A549 (cell line): Measurements from ENCODE around the gene ADCY6. TPM values are rescaled to one million over a fixed set of nuclear protein-coding genes. Genes with fewer than 3 reads are reported as not detected.

Experiments
- ATAC-seq, 2 experiments: fragments of 200-7000 bp in 1 of 2; fragments of >200 bp in 1 of 2; cut with Nextera tagmentation in 1 of 2; cut with Tn5 transposase in 1 of 2; 3 replicates each; pipeline versions ENCODE4 v1.8.0 to v1.9.1; 2018 to 2020; ENCODE audit warnings: mild to moderate bottlenecking in 1 of 2, moderate library complexity in 1 of 2
- CTCF ChIA-PET: fragments of 300-600 bp; sonication (Branson Sonifier 250); formaldehyde crosslinking; extraction: SDS; loops from one replicate; lab custom pipeline; 2021; ENCODE audit warnings: antibody characterized with exemption, inconsistent platforms; lab: Yijun Ruan, JAX
- POLR2A ChIA-PET: fragments of 350-600 bp; formaldehyde crosslinking; extraction: SDS; loops from one replicate; lab custom pipeline; 2021; ENCODE audit warnings: antibody characterized with exemption, inconsistent platforms; lab: Yijun Ruan, JAX
- DNase-seq, 2 experiments: peaks; one replicate each; pipeline versions ENCODE4 v3.0.0 to v3.0.0-alpha.2; 2011 to 2016; ENCODE audit warnings: low read depth in 1 of 2, low spot score in 1 of 2
- FAIRE-seq: peaks from 2 replicates; lab custom pipeline; 2011; peaks lifted over from hg19 to GRCh38; lab: Jason Lieb, UNC
- H3K27ac ChIP-seq, 2 experiments: fragments of >200 bp; sonication (Bioruptor Twin); formaldehyde crosslinking; 3 replicates each; pipeline ENCODE4 v1.5.1; 2016 to 2017
- H3K4me1 ChIP-seq: fragments of >200 bp; sonication (Bioruptor Twin); formaldehyde crosslinking; 3 replicates; pipeline ENCODE4 v1.6.1; 2016
- H3K4me2 ChIP-seq: fragments of >200 bp; sonication (Bioruptor Twin); formaldehyde crosslinking; 3 replicates; pipeline ENCODE4 v1.6.1; 2016
- H3K4me3 ChIP-seq: fragments of >200 bp; sonication (Bioruptor Twin); formaldehyde crosslinking; 3 replicates; pipeline ENCODE4 v1.5.1; 2016
- H3K9me3 ChIP-seq: fragments of >200 bp; sonication (Bioruptor Twin); formaldehyde crosslinking; 3 replicates; pipeline ENCODE4 v1.6.1; 2016
- CBX2 ChIP-seq: fragments of 200-600 bp; sonication (generic); IDR thresholded peaks from 2 replicates; pipeline ENCODE4 v1.6.1; 2016; ENCODE audit warnings: low read depth, mild to moderate bottlenecking, borderline replicate concordance
- CBX8 ChIP-seq: fragments of 200-600 bp; sonication (generic); IDR thresholded peaks from 2 replicates; pipeline ENCODE4 v1.6.1; 2016
- CHD2 ChIP-seq: fragments of 150-350 bp; IDR thresholded peaks from 2 replicates; pipeline ENCODE4 v1.6.1; 2014; ENCODE audit warnings: low read length; ENCODE audit not compliant: partially characterized antibody
- ESRRA ChIP-seq: fragments of 150-350 bp; IDR thresholded peaks from 2 replicates; pipeline ENCODE4 v1.6.1; 2014; ENCODE audit warnings: mild to moderate bottlenecking, low read length, borderline replicate concordance
- FOSB ChIP-seq: fragments of 250-450 bp; sonication (Bioruptor Pico); IDR thresholded peaks from 2 replicates; pipeline ENCODE4 v1.5.0; 2020; ENCODE audit warnings: mild to moderate bottlenecking, moderate library complexity
- FOSL2 ChIP-seq, 2 experiments: fragments of 450-650 bp in 1 of 2; fragments of >200 bp in 1 of 2; sonication (Bioruptor Twin) in 1 of 2; formaldehyde crosslinking; IDR thresholded peaks; 2 replicates each; pipeline versions ENCODE4 v1.5.0 to v1.6.1; 2016 to 2020; ENCODE audit warnings: mild to moderate bottlenecking in 1 of 2, moderate library complexity in 1 of 2
- HDAC2 ChIP-seq: fragments of 200-600 bp; sonication (generic); IDR thresholded peaks from 2 replicates; pipeline ENCODE4 v1.6.1; 2016
- HEYL ChIP-seq: fragments of 250-450 bp; sonication (Bioruptor Pico); IDR thresholded peaks from 2 replicates; pipeline ENCODE4 v1.8.0; 2021; ENCODE audit warnings: mild to moderate bottlenecking, moderate library complexity
- HOXB13 ChIP-seq: fragments of 250-450 bp; sonication (Bioruptor Pico); IDR thresholded peaks from 2 replicates; pipeline ENCODE4 v1.5.0; 2020; ENCODE audit warnings: low read depth, mild to moderate bottlenecking, moderate library complexity
- JUN ChIP-seq, 2 experiments: fragments of >200 bp; sonication (Bioruptor Twin); formaldehyde crosslinking; IDR thresholded peaks; 2 replicates in 1 of 2; 3 replicates in 1 of 2; pipeline ENCODE4 v1.6.1; 2016 to 2017
- KDM1A ChIP-seq: fragments of 200-600 bp; sonication (generic); IDR thresholded peaks from 2 replicates; pipeline ENCODE4 v1.6.1; 2016; ENCODE audit warnings: low read depth, mild to moderate bottlenecking
- MAFK ChIP-seq: fragments of 450-650 bp; IDR thresholded peaks from 2 replicates; pipeline ENCODE4 v1.6.1; 2014; ENCODE audit not compliant: partially characterized antibody
- MYC ChIP-seq: IDR thresholded peaks from 2 replicates; pipeline ENCODE4 v1.6.1; 2012; ENCODE audit warnings: mild to moderate bottlenecking, inconsistent platforms, low read length, improper control_type of control experiment, borderline replicate concordance
- NPAS2 ChIP-seq: fragments of 250-450 bp; sonication (Bioruptor Pico); IDR thresholded peaks from 2 replicates; pipeline ENCODE4 v1.8.0; 2022; ENCODE audit warnings: mild to moderate bottlenecking, moderate library complexity, borderline replicate concordance
- POLR2A ChIP-seq: IDR thresholded peaks from 2 replicates; pipeline ENCODE4 v1.6.1; 2012; ENCODE audit warnings: mild to moderate bottlenecking, low read length
- POLR2AphosphoS2 ChIP-seq: conservative IDR thresholded peaks from 2 replicates; pipeline ENCODE4 v1.6.1; 2012; ENCODE audit warnings: low read length, improper control_type of control experiment, inconsistent platforms
- RARB ChIP-seq: fragments of 250-450 bp; sonication (Bioruptor Pico); IDR thresholded peaks from 2 replicates; pipeline ENCODE4 v1.8.0; 2021; ENCODE audit warnings: mild to moderate bottlenecking, moderate library complexity
- SMC3 ChIP-seq: fragments of >200 bp; sonication (Bioruptor Twin); formaldehyde crosslinking; IDR thresholded peaks from 3 replicates; pipeline ENCODE4 v1.6.1; 2018; ENCODE audit warnings: inconsistent platforms
- SREBF2 ChIP-seq: fragments of 450-650 bp; IDR thresholded peaks from 2 replicates; pipeline ENCODE4 v1.6.1; 2014; ENCODE audit warnings: mild to moderate bottlenecking, moderate library complexity
- TP53 ChIP-seq: fragments of 250-450 bp; sonication (Bioruptor Pico); IDR thresholded peaks from 2 replicates; pipeline ENCODE4 v1.5.0; 2021; ENCODE audit warnings: mild to moderate bottlenecking, moderate library complexity
- ZC3H11A ChIP-seq: fragments of 450-650 bp; IDR thresholded peaks from 2 replicates; pipeline ENCODE4 v1.6.1; 2014; ENCODE audit warnings: antibody characterized with exemption, mild to moderate bottlenecking
- ZSCAN20 ChIP-seq: fragments of 250-450 bp; sonication (Bioruptor Pico); IDR thresholded peaks from 2 replicates; pipeline ENCODE4 v1.8.0; 2022; ENCODE audit warnings: mild to moderate bottlenecking, moderate library complexity
- WGBS: methylation state at CpG from one replicate; pipeline ENCODE4 v1.1.6; 2017; ENCODE audit errors: missing lambda C conversion rate; 5-methylcytosine and 5-hydroxymethylcytosine counted together
- polyA plus RNA-seq, 4 experiments: library from polyadenylated mRNA; depleted of rRNA in 3 of 4; stranded (reverse); fragments of >200 nt; fragmentation: RNase III in 1 of 4; extraction: RNeasy Plus Mini Kit Qiagen cat#74134 plus additional on column Dnase treatment in 1 of 4; gene quantifications; 2 replicates in 3 of 4; 3 replicates in 1 of 4; pipeline ENCODE4 v1.2.3, GENCODE V29; 2011 to 2017
- TF ChIP-seq, protein P1 (sequence below): fragments of >200 bp; sonication (Bioruptor Twin); formaldehyde crosslinking; IDR thresholded peaks from 3 replicates; pipeline ENCODE4 v1.6.1; 2016
- TF ChIP-seq, protein P2 (sequence below): fragments of 250-450 bp; sonication (Bioruptor Pico); IDR thresholded peaks from 2 replicates; pipeline ENCODE4 v1.5.0; 2021; ENCODE audit warnings: mild to moderate bottlenecking, moderate library complexity, borderline replicate concordance
- TF ChIP-seq, protein P3 (sequence below): IDR thresholded peaks from 2 replicates; pipeline ENCODE4 v1.6.1; 2012
- TF ChIP-seq, protein P4 (sequence below): IDR thresholded peaks from 2 replicates; pipeline ENCODE4 v1.6.1; 2012; ENCODE audit warnings: low read depth, borderline replicate concordance
- TF ChIP-seq, protein P5 (sequence below): fragments of >200 bp; sonication (Bioruptor Twin); formaldehyde crosslinking; IDR thresholded peaks from 3 replicates; pipeline ENCODE4 v1.5.1; 2016
- TF ChIP-seq, protein P6 (sequence below): fragments of >200 bp; sonication (Bioruptor Twin); formaldehyde crosslinking; IDR thresholded peaks from 2 replicates; pipeline ENCODE4 v1.6.1; 2016
- TF ChIP-seq, protein P7 (sequence below): IDR thresholded peaks from 2 replicates; pipeline ENCODE4 v1.6.1; 2012

The ADCY6 gene
- polyA plus RNA-seq, 2 of the 4 experiments (the other 2 are of a cell fraction), result 16.3 to 20.8 TPM

DNA sequence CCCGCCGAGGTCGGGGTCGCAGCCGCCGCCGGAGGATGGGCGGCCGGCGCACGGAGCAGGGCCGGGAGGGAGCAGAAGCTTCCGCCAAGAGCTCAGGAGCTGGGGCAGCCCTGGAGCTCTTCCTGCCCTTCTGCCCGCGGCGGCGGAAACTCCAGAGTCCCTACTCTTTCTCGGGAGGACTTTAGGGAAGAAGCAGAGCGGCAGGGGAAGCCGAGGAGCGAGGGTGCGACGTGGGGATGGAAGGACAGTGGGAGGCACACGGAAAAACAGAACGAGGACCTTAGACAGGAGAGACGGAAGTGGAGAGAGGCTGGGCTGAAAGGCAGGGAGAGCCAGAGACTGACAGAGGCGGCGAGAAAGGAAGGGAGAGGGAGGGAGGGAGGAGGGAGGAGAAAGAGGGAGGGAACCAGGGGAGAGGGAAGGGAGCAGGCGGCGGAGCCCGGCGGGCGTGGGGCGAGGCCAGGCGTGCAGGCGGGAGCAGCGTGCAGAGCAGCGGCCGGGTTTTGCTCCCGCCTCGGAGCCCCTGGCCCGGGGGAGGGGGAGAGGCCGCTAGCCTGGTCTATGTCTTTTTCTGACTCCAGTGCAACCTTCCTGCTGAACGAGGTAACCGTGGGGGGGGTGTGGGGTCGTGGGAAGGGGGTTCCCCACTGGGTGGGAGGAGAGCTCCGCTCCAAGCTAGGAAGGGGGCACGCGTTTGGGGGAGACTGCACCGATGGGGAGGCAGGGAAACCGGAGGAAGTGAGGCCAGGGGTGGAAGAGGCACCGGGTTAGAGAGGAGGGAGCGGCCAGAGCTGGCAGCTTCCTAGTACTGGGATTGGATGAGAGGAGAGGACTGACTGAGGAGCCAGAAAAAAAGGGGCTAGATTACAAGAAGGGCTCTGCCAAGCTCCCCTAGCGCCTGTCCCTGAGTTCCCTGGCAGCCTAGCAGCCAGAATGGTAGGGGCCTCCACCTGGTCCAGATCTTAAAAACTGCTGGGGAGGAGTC lies 26.5 kb upstream of the ADCY6 start (continued):
- TF ChIP-seq, protein P1, sequence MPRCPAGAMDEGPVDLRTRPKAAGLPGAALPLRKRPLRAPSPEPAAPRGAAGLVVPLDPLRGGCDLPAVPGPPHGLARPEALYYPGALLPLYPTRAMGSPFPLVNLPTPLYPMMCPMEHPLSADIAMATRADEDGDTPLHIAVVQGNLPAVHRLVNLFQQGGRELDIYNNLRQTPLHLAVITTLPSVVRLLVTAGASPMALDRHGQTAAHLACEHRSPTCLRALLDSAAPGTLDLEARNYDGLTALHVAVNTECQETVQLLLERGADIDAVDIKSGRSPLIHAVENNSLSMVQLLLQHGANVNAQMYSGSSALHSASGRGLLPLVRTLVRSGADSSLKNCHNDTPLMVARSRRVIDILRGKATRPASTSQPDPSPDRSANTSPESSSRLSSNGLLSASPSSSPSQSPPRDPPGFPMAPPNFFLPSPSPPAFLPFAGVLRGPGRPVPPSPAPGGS, result 0 out of 3 replicates have a peak, but pooled peaks have one; percentile 23
- no peak for TF ChIP-seq ZSCAN20 (CRISPR knock-in tag)
- TF ChIP-seq MYC, result no peak
- TF ChIP-seq CBX2, result no peak
- TF ChIP-seq POLR2A, result peak; percentile 62
- no peak for TF ChIP-seq KDM1A
- TF ChIP-seq HDAC2, result no peak
- no peak for TF ChIP-seq TP53 (CRISPR knock-in tag)
- no peak for TF ChIP-seq JUN (IDR thresholded peaks at IDR 0.05)
- no peak for TF ChIP-seq HOXB13
- TF ChIP-seq HEYL (CRISPR knock-in tag), result no peak
- TF ChIP-seq, protein P2, sequence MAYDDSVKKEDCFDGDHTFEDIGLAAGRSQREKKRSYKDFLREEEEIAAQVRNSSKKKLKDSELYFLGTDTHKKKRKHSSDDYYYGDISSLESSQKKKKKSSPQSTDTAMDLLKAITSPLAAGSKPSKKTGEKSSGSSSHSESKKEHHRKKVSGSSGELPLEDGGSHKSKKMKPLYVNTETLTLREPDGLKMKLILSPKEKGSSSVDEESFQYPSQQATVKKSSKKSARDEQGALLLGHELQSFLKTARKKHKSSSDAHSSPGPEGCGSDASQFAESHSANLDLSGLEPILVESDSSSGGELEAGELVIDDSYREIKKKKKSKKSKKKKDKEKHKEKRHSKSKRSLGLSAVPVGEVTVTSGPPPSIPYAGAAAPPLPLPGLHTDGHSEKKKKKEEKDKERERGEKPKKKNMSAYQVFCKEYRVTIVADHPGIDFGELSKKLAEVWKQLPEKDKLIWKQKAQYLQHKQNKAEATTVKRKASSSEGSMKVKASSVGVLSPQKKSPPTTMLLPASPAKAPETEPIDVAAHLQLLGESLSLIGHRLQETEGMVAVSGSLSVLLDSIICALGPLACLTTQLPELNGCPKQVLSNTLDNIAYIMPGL (CRISPR knock-in tag), result no peak
- no peak for TF ChIP-seq CBX8
- TF ChIP-seq, protein P3, sequence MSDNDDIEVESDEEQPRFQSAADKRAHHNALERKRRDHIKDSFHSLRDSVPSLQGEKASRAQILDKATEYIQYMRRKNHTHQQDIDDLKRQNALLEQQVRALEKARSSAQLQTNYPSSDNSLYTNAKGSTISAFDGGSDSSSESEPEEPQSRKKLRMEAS, result peak; percentile 86
- TF ChIP-seq MAFK, result no peak
- no peak for TF ChIP-seq RARB
- no peak for TF ChIP-seq ZC3H11A
- TF ChIP-seq NPAS2 (CRISPR knock-in tag), result no peak
- no peak for TF ChIP-seq SMC3
- TF ChIP-seq, protein P4, sequence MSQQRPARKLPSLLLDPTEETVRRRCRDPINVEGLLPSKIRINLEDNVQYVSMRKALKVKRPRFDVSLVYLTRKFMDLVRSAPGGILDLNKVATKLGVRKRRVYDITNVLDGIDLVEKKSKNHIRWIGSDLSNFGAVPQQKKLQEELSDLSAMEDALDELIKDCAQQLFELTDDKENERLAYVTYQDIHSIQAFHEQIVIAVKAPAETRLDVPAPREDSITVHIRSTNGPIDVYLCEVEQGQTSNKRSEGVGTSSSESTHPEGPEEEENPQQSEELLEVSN, result peak; percentile 91
- TF ChIP-seq CHD2, result no peak
- no peak for TF ChIP-seq ESRRA
- no peak for TF ChIP-seq FOSL2 (IDR thresholded peaks at IDR 0.05)
- TF ChIP-seq FOSL2 (CRISPR knock-in tag; IDR thresholded peaks at IDR 0.05), result no peak

DNA sequence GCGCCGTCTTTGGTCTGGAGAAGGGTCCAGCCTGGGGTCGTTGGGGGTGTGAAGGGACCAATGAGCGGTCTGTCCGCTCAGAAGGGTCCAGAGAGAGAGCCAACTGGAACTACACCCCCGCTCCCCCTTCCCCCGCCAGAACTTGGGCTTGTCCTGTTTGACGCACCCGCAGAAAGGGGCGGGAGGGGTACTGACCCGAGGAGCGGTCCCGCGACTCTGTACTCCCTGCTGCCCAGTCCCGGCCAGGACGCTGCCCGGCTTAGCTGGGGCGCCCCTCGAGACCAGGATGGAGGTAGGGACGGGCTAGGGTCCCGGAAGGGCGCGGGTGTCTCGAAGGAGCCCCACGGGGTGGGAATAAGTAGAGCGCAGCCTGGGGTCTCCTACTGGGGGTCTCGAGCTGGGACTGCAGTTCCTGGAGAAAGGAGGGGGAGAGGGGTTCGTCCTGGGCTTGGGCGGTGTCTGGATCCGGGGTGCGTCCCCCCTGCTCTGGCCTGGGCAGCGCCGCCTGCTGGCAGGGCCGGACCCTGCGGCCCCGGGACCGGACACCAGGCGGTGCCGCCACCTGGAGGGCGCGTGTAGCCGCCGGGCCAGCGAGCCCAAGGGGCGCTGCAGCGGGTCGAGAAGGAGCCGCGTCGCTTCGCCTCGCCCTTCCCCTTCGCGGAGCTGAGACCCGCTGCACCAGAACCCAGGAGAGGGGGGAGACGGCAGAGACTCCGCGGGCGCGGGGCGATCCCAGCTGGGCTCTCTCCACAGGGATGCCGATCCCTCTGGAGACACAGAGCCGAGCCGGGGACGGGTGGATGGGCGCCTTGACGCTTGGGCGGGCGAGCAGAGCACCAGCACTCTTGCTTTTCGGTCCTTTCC lies 25.6 kb upstream of the ADCY6 start:
- WGBS, result under 1% methylated on average over 55 of the region's 70 CpGs
- H3K4me2 ChIP-seq, result peak overlapping the region; percentile 91
- DNase-seq (peak; percentile 82 to 87), FAIRE-seq (no peak), ATAC-seq (peak; percentile 69 to 84)
- peak overlapping the region; percentile 81 for H3K4me3 ChIP-seq
- ChIA-PET POLR2A (no interaction called here), CTCF (interaction anchor here (0.6 to 12.6 kb wide), 58 partner anchors 16 to 305 kb away, joined by 3 to 230 read pairs (median 4); partner anchors contain the start of genes ADCY6, DDX23, FKBP11 and KANSL2)
- no peaks in the 10 kb centered on the region for H3K9me3 ChIP-seq
- peak overlapping the region; percentile 93 to 95 for H3K27ac ChIP-seq
- peaks cover 48% of the 10 kb centered on the region for H3K4me1 ChIP-seq
- TF ChIP-seq, protein P5, sequence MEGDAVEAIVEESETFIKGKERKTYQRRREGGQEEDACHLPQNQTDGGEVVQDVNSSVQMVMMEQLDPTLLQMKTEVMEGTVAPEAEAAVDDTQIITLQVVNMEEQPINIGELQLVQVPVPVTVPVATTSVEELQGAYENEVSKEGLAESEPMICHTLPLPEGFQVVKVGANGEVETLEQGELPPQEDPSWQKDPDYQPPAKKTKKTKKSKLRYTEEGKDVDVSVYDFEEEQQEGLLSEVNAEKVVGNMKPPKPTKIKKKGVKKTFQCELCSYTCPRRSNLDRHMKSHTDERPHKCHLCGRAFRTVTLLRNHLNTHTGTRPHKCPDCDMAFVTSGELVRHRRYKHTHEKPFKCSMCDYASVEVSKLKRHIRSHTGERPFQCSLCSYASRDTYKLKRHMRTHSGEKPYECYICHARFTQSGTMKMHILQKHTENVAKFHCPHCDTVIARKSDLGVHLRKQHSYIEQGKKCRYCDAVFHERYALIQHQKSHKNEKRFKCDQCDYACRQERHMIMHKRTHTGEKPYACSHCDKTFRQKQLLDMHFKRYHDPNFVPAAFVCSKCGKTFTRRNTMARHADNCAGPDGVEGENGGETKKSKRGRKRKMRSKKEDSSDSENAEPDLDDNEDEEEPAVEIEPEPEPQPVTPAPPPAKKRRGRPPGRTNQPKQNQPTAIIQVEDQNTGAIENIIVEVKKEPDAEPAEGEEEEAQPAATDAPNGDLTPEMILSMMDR, result peak; percentile 99
- TF ChIP-seq, protein P6, sequence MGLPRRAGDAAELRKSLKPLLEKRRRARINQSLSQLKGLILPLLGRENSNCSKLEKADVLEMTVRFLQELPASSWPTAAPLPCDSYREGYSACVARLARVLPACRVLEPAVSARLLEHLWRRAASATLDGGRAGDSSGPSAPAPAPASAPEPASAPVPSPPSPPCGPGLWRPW, result no peak
- TF ChIP-seq KDM1A, result no peak
- TF ChIP-seq, protein P7, sequence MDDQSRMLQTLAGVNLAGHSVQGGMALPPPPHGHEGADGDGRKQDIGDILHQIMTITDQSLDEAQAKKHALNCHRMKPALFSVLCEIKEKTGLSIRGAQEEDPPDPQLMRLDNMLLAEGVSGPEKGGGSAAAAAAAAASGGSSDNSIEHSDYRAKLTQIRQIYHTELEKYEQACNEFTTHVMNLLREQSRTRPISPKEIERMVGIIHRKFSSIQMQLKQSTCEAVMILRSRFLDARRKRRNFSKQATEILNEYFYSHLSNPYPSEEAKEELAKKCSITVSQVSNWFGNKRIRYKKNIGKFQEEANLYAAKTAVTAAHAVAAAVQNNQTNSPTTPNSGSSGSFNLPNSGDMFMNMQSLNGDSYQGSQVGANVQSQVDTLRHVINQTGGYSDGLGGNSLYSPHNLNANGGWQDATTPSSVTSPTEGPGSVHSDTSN, result no peak
- TF ChIP-seq POLR2AphosphoS2, result no peak
- no peak for TF ChIP-seq CBX2
- peak; percentile 67 for TF ChIP-seq MYC
- TF ChIP-seq SREBF2, result no peak
- no peak for TF ChIP-seq FOSB (CRISPR knock-in tag)
